Ishikawa (cell line): ENCODE measurements around the gene PIWIL4.

ENCODE experiments used
- CEBPB ChIP-seq: IDR thresholded peaks from 2 replicates; pipeline ENCODE4 v1.6.1; 2012
- CREB1 ChIP-seq: IDR thresholded peaks from 2 replicates; pipeline ENCODE4 v1.6.1; 2012; ENCODE audit warnings: low read depth
- EGR1 ChIP-seq: IDR thresholded peaks from 2 replicates; pipeline ENCODE4 v1.6.1; 2012
- EP300 ChIP-seq: IDR thresholded peaks from 2 replicates; pipeline ENCODE4 v1.6.1; 2012; ENCODE audit warnings: borderline replicate concordance
- FOXM1 ChIP-seq: IDR thresholded peaks from 2 replicates; pipeline ENCODE4 v1.6.1; 2012; ENCODE audit warnings: low read depth, borderline replicate concordance
- NFIC ChIP-seq: IDR thresholded peaks from 2 replicates; pipeline ENCODE4 v1.6.1; 2012
- RAD21 ChIP-seq: IDR thresholded peaks from 2 replicates; pipeline ENCODE4 v1.6.1; 2012; ENCODE audit warnings: low read depth
- REST ChIP-seq: IDR thresholded peaks from 2 replicates; pipeline ENCODE4 v1.6.1; 2012; ENCODE audit warnings: low read depth, mild to moderate bottlenecking
- TAF1 ChIP-seq: IDR thresholded peaks from 2 replicates; pipeline ENCODE4 v1.6.1; 2012; ENCODE audit warnings: low read depth, mild to moderate bottlenecking
- TEAD4 ChIP-seq: IDR thresholded peaks from 2 replicates; pipeline ENCODE4 v1.6.1; 2012
- YY1 ChIP-seq: IDR thresholded peaks from 2 replicates; pipeline ENCODE4 v1.6.1; 2012; ENCODE audit warnings: low read depth
- ZBTB7A ChIP-seq: IDR thresholded peaks from 2 replicates; pipeline ENCODE4 v1.6.1; 2012; ENCODE audit warnings: low read depth
- TF ChIP-seq, protein P1 (sequence below): IDR thresholded peaks from 2 replicates; pipeline ENCODE4 v1.6.1; 2012
- TF ChIP-seq, protein P2 (sequence below): IDR thresholded peaks from 2 replicates; pipeline ENCODE4 v1.6.1; 2012

Gene PIWIL4

GRCh38 chr11:94588366-94588942 is 21.3 kb downstream of the PIWIL4 start:
- TF ChIP-seq NFIC (peak; percentile 52; the same call in 1 of the 2 replicates), REST (peak; percentile 66), EGR1 (no peak)

GRCh38 chr11:94590352-94591041 is 23.3 kb downstream of the PIWIL4 start:
- TF ChIP-seq CREB1 (no peak), TEAD4 (no peak), RAD21 (no peak), NFIC (no peak), CEBPB (no peak), EP300 (no peak), YY1 (no peak), TAF1 (no peak), FOXM1 (no peak), REST (no peak)
- TF ChIP-seq, protein P1, sequence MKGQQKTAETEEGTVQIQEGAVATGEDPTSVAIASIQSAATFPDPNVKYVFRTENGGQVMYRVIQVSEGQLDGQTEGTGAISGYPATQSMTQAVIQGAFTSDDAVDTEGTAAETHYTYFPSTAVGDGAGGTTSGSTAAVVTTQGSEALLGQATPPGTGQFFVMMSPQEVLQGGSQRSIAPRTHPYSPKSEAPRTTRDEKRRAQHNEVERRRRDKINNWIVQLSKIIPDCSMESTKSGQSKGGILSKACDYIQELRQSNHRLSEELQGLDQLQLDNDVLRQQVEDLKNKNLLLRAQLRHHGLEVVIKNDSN: no peak

DNA sequence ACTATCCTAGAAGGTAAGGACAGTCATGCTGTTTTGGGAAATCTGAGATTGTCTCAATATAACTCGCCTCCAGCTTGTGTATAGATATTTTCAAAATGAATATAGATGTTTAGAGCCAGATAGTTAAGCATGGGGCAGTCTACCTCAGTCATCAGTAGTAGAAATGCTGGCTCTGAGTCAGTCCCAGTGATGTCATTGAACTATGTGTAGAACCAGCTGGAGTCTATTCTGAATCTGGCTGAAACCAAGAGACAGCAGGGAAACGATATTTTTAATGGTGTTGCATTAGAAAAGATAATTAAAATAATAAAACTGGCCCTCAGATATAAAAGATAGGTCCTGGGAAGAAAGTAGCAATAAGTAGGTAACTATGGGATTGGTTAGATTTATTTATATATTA is 25.9 kb downstream of the PIWIL4 start:
- TF ChIP-seq CREB1 (no peak), ZBTB7A (no peak), EP300 (no peak)
- TF ChIP-seq, protein P1: no peak

DNA sequence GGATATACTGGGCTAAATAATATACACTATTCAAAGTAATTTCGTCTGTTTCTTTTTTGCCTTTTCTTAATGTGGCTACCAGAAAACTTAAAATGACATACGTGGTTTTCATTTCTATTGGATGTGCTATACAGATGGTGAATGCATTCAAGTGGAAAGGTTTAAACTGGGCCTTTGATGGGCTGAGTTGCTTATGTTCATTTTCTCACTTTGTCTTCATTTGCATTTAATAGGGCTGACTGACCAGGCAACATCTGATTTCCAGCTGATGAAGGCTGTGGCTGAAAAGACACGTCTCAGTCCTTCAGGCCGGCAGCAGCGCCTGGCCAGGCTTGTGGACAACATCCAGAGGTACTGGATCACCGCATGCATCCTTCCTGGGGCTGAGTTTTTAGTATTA is 27.9 kb downstream of the PIWIL4 start:
- TF ChIP-seq, protein P1: no peak
- TF ChIP-seq EGR1 (no peak), ZBTB7A (no peak), TEAD4 (no peak), TAF1 (no peak)

DNA sequence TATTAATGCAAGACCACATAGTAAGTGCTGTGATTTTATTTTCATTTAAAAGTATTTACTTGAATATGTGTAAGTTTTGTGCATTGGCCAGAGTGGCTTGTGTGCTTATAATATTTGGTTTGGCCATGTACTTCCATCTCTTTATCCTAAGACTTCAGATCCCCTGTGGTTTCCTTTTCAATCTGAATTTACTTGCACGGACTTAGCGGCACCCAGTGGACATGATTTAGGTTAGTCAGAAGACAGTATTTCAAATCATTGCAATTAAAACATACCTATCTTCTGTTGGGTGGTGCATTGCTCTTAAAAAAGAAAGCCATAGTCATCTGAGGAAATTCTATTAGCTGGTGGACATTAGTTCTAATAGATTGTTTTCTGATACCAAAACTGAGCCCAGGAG is 30.7 kb downstream of the PIWIL4 start:
- no peak for TF ChIP-seq YY1
- TF ChIP-seq RAD21: peak; percentile 34
- TF ChIP-seq TEAD4: no peak
- no peak for TF ChIP-seq NFIC
- TF ChIP-seq CREB1: no peak

GRCh38 chr11:94599510-94599909 is 32.3 kb downstream of the PIWIL4 start:
- TF ChIP-seq, protein P2, sequence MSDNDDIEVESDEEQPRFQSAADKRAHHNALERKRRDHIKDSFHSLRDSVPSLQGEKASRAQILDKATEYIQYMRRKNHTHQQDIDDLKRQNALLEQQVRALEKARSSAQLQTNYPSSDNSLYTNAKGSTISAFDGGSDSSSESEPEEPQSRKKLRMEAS: no peak
- TF ChIP-seq YY1: no peak
